HepG2 (cell line): ENCODE results near the gene MTREX. TPM values are rescaled to one million over a fixed set of nuclear protein-coding genes. Genes with fewer than 3 reads are reported as not detected.

Source experiments
- ATAC-seq: fragments of 200-7000 bp; cut with Tn5 transposase; 3 replicates; pipeline ENCODE4 v1.9.1; 2020; ENCODE audit warnings: mild to moderate bottlenecking, moderate library complexity
- BruUV-seq: library from RNA; stranded (reverse); fragments of 400-500 nt; replicated peaks from 2 replicates; lab custom pipeline; 2021; lab: Mats Ljungman, UMichigan
- CTCF ChIA-PET: fragments of 300-600 bp; formaldehyde crosslinking; extraction: SDS; loops from one replicate; lab custom pipeline; 2021; ENCODE audit warnings: low total read pairs, inconsistent platforms, low intra/inter-chr PET ratio; lab: Yijun Ruan, JAX
- POLR2A ChIA-PET: fragments of 350-600 bp; sonication (Branson Sonifier 250); formaldehyde crosslinking; loops from one replicate; lab custom pipeline; 2020; ENCODE audit warnings: antibody characterized with exemption, inconsistent platforms; lab: Yijun Ruan, JAX
- DNase-seq: peaks from one replicate; pipeline ENCODE4 v3.0.0-alpha.2; 2015; ENCODE audit warnings: low spot score
- FAIRE-seq: peaks from 3 replicates; lab custom pipeline; 2011; peaks lifted over from hg19 to GRCh38; lab: Jason Lieb, UNC
- H2AFZ ChIP-seq: one replicate; pipeline ENCODE4 v1.6.1; 2011; ENCODE audit warnings: low read length, inconsistent platforms
- H3K27ac ChIP-seq: fragments of 300-600 bp; 3 replicates; pipeline ENCODE4 v1.8.0; 2011; ENCODE audit warnings: mixed run types, mild to moderate bottlenecking, mixed read lengths, low read length, inconsistent platforms; ENCODE audit not compliant: insufficient read depth; ENCODE audit errors: extremely low read length
- H3K27me3 ChIP-seq, 2 experiments: fragments of 200-600 bp in 1 of 2; 2 replicates in 1 of 2; 3 replicates in 1 of 2; pipeline versions ENCODE4 v1.6.0 to v1.8.0; 2011; ENCODE audit warnings: low read length in 2 of 2, mild to moderate bottlenecking in 2 of 2, moderate library complexity in 2 of 2, inconsistent platforms in 1 of 2; ENCODE audit not compliant: insufficient read depth in 2 of 2, control insufficient read depth in 1 of 2
- H3K36me3 ChIP-seq, 2 experiments: fragments of 200-600 bp in 1 of 2; replicated peaks in 1 of 2; 2 replicates in 1 of 2; 3 replicates in 1 of 2; pipeline versions ENCODE4 v1.5.1 to v1.8.0; 2011; ENCODE audit warnings: low read length in 2 of 2, inconsistent platforms in 1 of 2; ENCODE audit not compliant: insufficient read depth in 2 of 2, control insufficient read depth in 1 of 2
- H3K4me1 ChIP-seq: 2 replicates; pipeline ENCODE4 v1.5.1; 2012; ENCODE audit warnings: low read length, inconsistent platforms; ENCODE audit not compliant: insufficient read depth
- H3K4me2 ChIP-seq: 2 replicates; pipeline ENCODE4 v1.6.0; 2011; ENCODE audit warnings: low read depth, low read length, inconsistent platforms
- H3K4me3 ChIP-seq, 3 experiments: fragments of 200-600 bp in 1 of 3; sonication (generic), shearing (Covaris generic) in 1 of 3; replicated peaks in 1 of 3; 2 replicates each; pipeline ENCODE4 v1.5.1; 2011 to 2016; ENCODE audit warnings: low read length in 3 of 3, inconsistent platforms in 2 of 3, low read depth in 2 of 3, mild to moderate bottlenecking in 2 of 3, control low read depth in 1 of 3, mixed read lengths in 1 of 3; ENCODE audit not compliant: insufficient read depth in 1 of 3
- H3K79me2 ChIP-seq: one replicate; pipeline ENCODE4 v1.6.1; 2011; ENCODE audit warnings: low read length, inconsistent platforms; ENCODE audit not compliant: insufficient read depth
- H3K9ac ChIP-seq: 2 replicates; pipeline ENCODE4 v1.6.0; 2011; ENCODE audit warnings: mild to moderate bottlenecking, low read depth, low read length, inconsistent platforms; ENCODE audit not compliant: insufficient read depth
- H3K9me3 ChIP-seq: 2 replicates; pipeline ENCODE4 v1.5.1; 2012; ENCODE audit warnings: mild to moderate bottlenecking, low read length
- H4K20me1 ChIP-seq: 2 replicates; pipeline ENCODE4 v1.6.0; 2011; ENCODE audit warnings: inconsistent platforms, mild to moderate bottlenecking, low read length, moderate library complexity; ENCODE audit not compliant: insufficient read depth
- EEA1 ChIP-seq: sonication (generic); formaldehyde crosslinking; IDR thresholded peaks from 2 replicates; pipeline ENCODE4 v1.5.1; 2020; ENCODE audit warnings: mild to moderate bottlenecking, missing genetic modification reagents, borderline replicate concordance
- GLMP ChIP-seq: sonication (generic); formaldehyde crosslinking; IDR thresholded peaks from 2 replicates; pipeline ENCODE4 v1.9.0; 2021; ENCODE audit warnings: missing genetic modification reagents, mild to moderate bottlenecking, borderline replicate concordance
- HOMEZ ChIP-seq: IDR thresholded peaks from 2 replicates; pipeline ENCODE4 v1.6.1; 2016; ENCODE audit warnings: low read depth
- MXD1 ChIP-seq: sonication (generic); formaldehyde crosslinking; IDR thresholded peaks from 2 replicates; pipeline ENCODE4 v1.4.0; 2020; ENCODE audit warnings: mild to moderate bottlenecking, missing genetic modification reagents
- POLR2AphosphoS5 ChIP-seq: IDR thresholded peaks from 2 replicates; pipeline ENCODE4 v1.6.1; 2012; ENCODE audit warnings: low read depth, low read length
- PRDM15 ChIP-seq: sonication (generic); formaldehyde crosslinking; IDR thresholded peaks from 2 replicates; pipeline ENCODE4 v1.4.0; 2020; ENCODE audit warnings: missing genetic modification reagents
- ZBTB26 ChIP-seq: IDR thresholded peaks from 2 replicates; pipeline ENCODE4 v1.6.1; 2016; ENCODE audit warnings: missing compliant biosample characterization, missing genetic modification reagents, borderline replicate concordance
- ZC3H4 ChIP-seq: sonication (generic); formaldehyde crosslinking; IDR thresholded peaks from 2 replicates; pipeline ENCODE4 v1.4.0; 2020; ENCODE audit warnings: missing genetic modification reagents, borderline replicate concordance
- ZNF660 ChIP-seq: sonication (generic); formaldehyde crosslinking; IDR thresholded peaks from 2 replicates; pipeline ENCODE4 v1.5.1; 2020; ENCODE audit warnings: mild to moderate bottlenecking, low read depth, missing genetic modification reagents, borderline replicate concordance
- ZNF7 ChIP-seq: IDR thresholded peaks from 2 replicates; pipeline ENCODE4 v1.6.1; 2016; ENCODE audit warnings: missing biosample characterization, missing genetic modification reagents
- ZSCAN21 ChIP-seq: sonication (generic); formaldehyde crosslinking; IDR thresholded peaks from 2 replicates; pipeline ENCODE4 v1.8.0; 2022; ENCODE audit warnings: mild to moderate bottlenecking, missing genetic modification reagents, moderate library complexity, borderline replicate concordance
- WGBS: methylation state at CpG from one replicate; pipeline ENCODE4 v1.1.6; 2017; ENCODE audit warnings: low lambda C conversion rate; 5-methylcytosine and 5-hydroxymethylcytosine counted together
- in situ Hi-C: cut with HindIII; loops from 2 replicates; pipeline ENCODE4 v1.10.0; 2017; ENCODE audit warnings: low pct_unique_long_range_greater_than_20kb; ENCODE audit not compliant: extremely low pct_ligation_motif_present
- intact Hi-C: fragments of 100-400 bp; cut with micrococcal nuclease; formaldehyde crosslinking; loops from one replicate; pipeline ENCODE4 v1.10.0; 2022; ENCODE audit not compliant: unreplicated experiment
- polyA plus RNA-seq, 8 experiments: library from polyadenylated mRNA; depleted of rRNA in 3 of 8; stranded (reverse) in 7 of 8; unstranded in 1 of 8; fragments of >200 nt; fragmentation: Illumina TruSeq in 4 of 8; extraction: Trizol in 4 of 8; gene quantifications; 2 replicates each; pipeline versions ENCODE4 v1.2.1 to v1.2.3, GENCODE V29; 2011 to 2016; ENCODE audit warnings: low read depth in 4 of 8, missing spikeins in 1 of 8, mixed read lengths in 1 of 8; ENCODE audit not compliant: insufficient read depth in 1 of 8
- total RNA-seq, 5 experiments: library from RNA; depleted of rRNA; stranded (reverse); fragments of >200 nt; fragmentation: Illumina TruSeq; extraction: Trizol; gene quantifications; 2 replicates each; pipeline ENCODE4 v1.2.3, GENCODE V29; 2016; ENCODE audit warnings: low read depth in 1 of 5

Gene MTREX
- total and polyA plus RNA-seq, 2 of the 13 experiments (the other 11 are each of a cell fraction or from before 2014, with no cell fraction given) = 16.4 to 91.5 TPM

GRCh38 chr5:55407984-55408383, 100.2 kb downstream of the MTREX start:
- Histone ChIP-seq H3K9me3 (no peaks in the 10 kb centered on the region), H4K20me1 (no peaks in the 10 kb centered on the region), H3K9ac (no peak overlapping the region), H2AFZ (no peak overlapping the region), H3K79me2 (no peaks in the 10 kb centered on the region), H3K27me3 (no peaks in the 10 kb centered on the region), H3K4me1 (no peaks in the 10 kb centered on the region), H3K4me3 (no peak overlapping the region), H3K36me3 (peaks cover 17 to 51% of the 10 kb centered on the region in 2 experiments), H3K27ac (no peak overlapping the region), H3K4me2 (no peak overlapping the region)
- CTCF ChIA-PET = interaction anchor here (0.9 kb wide), 1 partner anchor 283 kb away, joined by 3 read pairs; no protein-coding TSS in a partner anchor
- DNase-seq = no peak
- no peak for ATAC-seq
- 94% methylated on average over 3 of the region's 3 CpGs for WGBS
- POLR2A ChIA-PET = no interaction called here
- in situ Hi-C loops = loop anchor here (5.0 kb wide), 1 partner anchor 284 kb away; no protein-coding TSS in a partner anchor
- TF ChIP-seq GLMP (CRISPR knock-in tag) (no peak), PRDM15 (no peak), POLR2AphosphoS5 (no peak), ZNF660 (CRISPR knock-in tag) (no peak), ZNF7 (CRISPR knock-in tag) (no peak), HOMEZ (CRISPR knock-in tag) (no peak), EEA1 (no peak), ZBTB26 (CRISPR knock-in tag) (no peak), MXD1 (CRISPR knock-in tag) (no peak), ZC3H4 (no peak), ZSCAN21 (CRISPR knock-in tag) (no peak)
- no TSS peak for BruUV-seq
- intact Hi-C loops = loop anchor here (1.0 to 10.0 kb wide), 2 partner anchors 233 to 284 kb away; partner anchors contain the start of gene CDC20B
- FAIRE-seq = no peak
